ENCODE results near the gene SYCE1. TPM values are rescaled to one million over a fixed set of nuclear protein-coding genes. Genes with fewer than 3 reads are reported as not detected.

Gene SYCE1
- total RNA-seq, 6 experiments from 2014 or later: 0.37 to 4.1 (median 2.2) TPM; not detected in 1

DNA sequence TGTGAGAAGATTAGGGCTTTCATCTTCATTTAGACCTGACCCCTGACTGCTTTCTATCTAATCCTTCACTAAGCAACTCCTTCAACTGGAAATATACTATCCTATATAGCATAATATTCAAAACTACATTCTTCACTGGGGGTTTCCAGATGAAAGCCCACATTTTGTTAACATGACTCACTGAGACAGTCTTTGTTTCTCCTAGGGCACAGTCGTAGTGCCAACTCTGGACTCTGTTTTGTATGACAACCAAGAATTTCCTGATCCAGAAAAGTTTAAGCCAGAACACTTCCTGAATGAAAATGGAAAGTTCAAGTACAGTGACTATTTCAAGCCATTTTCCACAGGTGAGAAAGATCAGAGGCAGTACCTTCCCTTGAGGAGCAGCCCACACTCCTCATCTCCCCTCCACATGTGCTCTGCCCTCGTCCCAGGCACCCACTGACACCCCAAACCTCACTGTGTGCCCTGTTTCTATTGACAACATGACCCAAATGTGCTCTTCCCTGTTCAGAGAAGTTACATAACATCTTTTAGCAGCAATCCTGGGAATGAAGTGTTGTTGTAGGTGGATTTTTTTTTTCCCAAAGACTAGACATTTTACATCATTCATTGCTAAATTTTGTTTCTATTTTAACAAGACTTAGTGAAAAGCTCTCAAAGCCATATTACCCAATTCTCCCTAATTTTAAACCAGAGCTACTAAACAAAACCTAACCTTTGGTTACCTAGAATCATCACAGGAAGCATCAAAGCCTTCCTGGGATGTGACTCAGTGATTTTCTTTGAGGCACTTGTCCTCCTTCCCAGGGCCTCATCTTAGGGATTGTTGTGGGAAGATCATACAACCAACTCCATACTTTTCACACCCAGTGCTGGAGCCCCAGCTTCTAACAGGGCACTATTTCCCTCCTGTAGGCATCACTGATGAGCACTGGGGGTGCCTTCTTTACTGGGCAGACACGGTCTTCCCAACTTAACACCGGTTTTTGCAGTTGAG, 27.5 kb downstream of the SYCE1 start:
- H3K9me3 ChIP-seq: no peaks in the 10 kb centered on the region
- ATAC-seq: no peak
- no peaks in the 10 kb centered on the region for H3K4me1 ChIP-seq
- TF ChIP-seq POLR2A (IDR thresholded peaks at IDR 0.05): peak; percentile 27
- TF ChIP-seq, protein P1, sequence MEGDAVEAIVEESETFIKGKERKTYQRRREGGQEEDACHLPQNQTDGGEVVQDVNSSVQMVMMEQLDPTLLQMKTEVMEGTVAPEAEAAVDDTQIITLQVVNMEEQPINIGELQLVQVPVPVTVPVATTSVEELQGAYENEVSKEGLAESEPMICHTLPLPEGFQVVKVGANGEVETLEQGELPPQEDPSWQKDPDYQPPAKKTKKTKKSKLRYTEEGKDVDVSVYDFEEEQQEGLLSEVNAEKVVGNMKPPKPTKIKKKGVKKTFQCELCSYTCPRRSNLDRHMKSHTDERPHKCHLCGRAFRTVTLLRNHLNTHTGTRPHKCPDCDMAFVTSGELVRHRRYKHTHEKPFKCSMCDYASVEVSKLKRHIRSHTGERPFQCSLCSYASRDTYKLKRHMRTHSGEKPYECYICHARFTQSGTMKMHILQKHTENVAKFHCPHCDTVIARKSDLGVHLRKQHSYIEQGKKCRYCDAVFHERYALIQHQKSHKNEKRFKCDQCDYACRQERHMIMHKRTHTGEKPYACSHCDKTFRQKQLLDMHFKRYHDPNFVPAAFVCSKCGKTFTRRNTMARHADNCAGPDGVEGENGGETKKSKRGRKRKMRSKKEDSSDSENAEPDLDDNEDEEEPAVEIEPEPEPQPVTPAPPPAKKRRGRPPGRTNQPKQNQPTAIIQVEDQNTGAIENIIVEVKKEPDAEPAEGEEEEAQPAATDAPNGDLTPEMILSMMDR (IDR thresholded peaks at IDR 0.05): no peak
- no peak for DNase-seq
- 78% methylated on average over 3 of the region's 4 CpGs for WGBS (ENCODE audit: insufficient coverage, low coverage, low lambda C conversion rate, missing lambda C conversion rate)
- H3K27ac ChIP-seq: peak overlapping the region in 1 of 3 donors; percentile 14
- H3K36me3 ChIP-seq: peaks cover 0 to 63% (median 22%) of the 10 kb centered on the region in 4 donors
- no peak overlapping the region for H3K4me3 ChIP-seq
- no peaks in the 10 kb centered on the region for H3K27me3 ChIP-seq
- intact Hi-C loops (cut with DNase I): no loop called here

DNA sequence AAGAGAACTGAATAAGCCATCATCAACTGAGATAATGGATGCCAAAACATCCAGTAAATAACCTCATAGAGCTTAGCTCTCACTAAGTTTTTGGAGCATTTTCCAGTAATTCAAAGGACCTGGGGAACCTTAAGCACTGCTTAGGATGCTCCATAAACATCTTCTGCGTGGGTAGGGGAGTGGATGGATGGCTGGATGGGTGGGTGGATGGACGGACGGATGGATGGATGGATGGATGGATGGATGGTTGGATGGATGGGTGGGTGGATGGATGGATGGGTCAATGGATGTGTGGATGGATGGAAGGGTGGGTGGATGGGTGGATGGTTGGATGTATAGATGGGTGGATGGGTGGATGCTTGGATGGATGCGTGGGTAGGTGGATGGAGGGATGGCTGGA, 29.2 kb downstream of the SYCE1 start:
- TF ChIP-seq POLR2A (IDR thresholded peaks at IDR 0.05): no peak
- TF ChIP-seq, protein P1 (IDR thresholded peaks at IDR 0.05): no peak
- H3K9me3 ChIP-seq: no peaks in the 10 kb centered on the region

DNA sequence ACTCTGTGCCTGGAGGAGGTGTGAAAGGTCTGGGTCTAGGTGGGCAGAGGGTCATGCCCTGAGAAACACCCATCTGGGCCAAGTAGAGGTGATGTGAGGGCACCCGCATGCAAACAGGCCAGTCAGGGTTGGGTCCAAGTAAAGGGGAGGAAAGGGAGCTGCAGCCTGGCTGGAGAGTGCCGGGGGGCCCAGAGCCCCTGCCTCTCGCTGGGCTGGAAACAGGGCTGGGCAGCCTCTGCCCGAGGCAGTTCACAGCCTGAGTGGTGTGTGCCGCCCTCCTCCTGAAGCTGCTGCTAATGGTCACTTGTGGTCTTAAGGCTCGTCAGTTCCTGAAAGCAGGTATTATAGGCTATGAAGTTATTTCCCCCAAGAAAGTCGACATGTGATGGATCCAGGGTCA, 31.0 kb downstream of the SYCE1 start:
- ATAC-seq: peak in 3 of 4 donors; percentile 7 to 34 (median 18)
- 67% methylated on average over 1 of the region's 7 CpGs for WGBS (ENCODE audit: insufficient coverage, low coverage, low lambda C conversion rate, missing lambda C conversion rate)
- Histone ChIP-seq H3K27me3 (no peaks in the 10 kb centered on the region), H3K4me3 (no peak overlapping the region), H3K27ac (no peak overlapping the region), H3K36me3 (peaks cover 0 to 93% (median 35%) of the 10 kb centered on the region in 4 donors), H3K4me1 (peaks cover 0 to 9% (median 0%) of the 10 kb centered on the region in 4 donors), H3K9me3 (no peaks in the 10 kb centered on the region)
- intact Hi-C loops (cut with DNase I): no loop called here
- TF ChIP-seq, protein P1 (IDR thresholded peaks at IDR 0.05): no peak
- TF ChIP-seq POLR2A (IDR thresholded peaks at IDR 0.05): no peak
- no peak for DNase-seq

More for the DNA sequence above, 29.2 kb downstream of the SYCE1 start:
- peaks cover 0 to 80% (median 31%) of the 10 kb centered on the region in 4 donors for H3K36me3 ChIP-seq
- intact Hi-C loops (cut with DNase I): no loop called here
- peak in 2 of 4 donors; percentile 0 for ATAC-seq
- WGBS (ENCODE audit: insufficient coverage, low coverage, low lambda C conversion rate, missing lambda C conversion rate): 36% methylated on average over 4 of the region's 4 CpGs
- H3K4me3 ChIP-seq: no peak overlapping the region
- H3K4me1 ChIP-seq: no peaks in the 10 kb centered on the region
- H3K27ac ChIP-seq: no peak overlapping the region
- no peaks in the 10 kb centered on the region for H3K27me3 ChIP-seq
- DNase-seq: no peak

DNA sequence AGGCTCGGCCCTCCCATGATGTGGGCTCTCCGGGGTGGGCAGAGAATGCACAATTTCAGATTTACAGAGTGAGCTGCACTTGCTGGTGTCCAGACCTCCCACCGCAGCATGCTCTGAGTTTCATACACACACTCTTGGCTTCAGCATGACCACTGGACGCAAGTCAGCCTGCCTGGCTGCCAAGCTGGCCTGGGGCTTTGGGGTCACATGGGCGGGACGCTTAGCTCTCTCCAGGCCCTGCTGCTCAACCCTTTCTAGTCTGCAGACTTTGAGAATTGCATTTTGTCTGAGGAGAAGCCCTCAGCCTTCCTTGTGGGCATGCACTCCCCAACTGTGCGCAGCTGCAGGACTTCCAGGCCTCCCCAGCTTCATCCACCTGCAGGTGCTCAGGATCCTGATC, 32.5 kb downstream of the SYCE1 start:
- H3K27me3 ChIP-seq: no peaks in the 10 kb centered on the region
- peaks cover 0 to 9% (median 0%) of the 10 kb centered on the region in 4 donors for H3K4me1 ChIP-seq
- 60% methylated on average over 3 of the region's 7 CpGs for WGBS (ENCODE audit: insufficient coverage, low coverage, low lambda C conversion rate, missing lambda C conversion rate)
- H3K36me3 ChIP-seq: peaks cover 0 to 93% (median 36%) of the 10 kb centered on the region in 4 donors
- H3K9me3 ChIP-seq: no peaks in the 10 kb centered on the region
- no peak overlapping the region for H3K27ac ChIP-seq
- TF ChIP-seq POLR2A (IDR thresholded peaks at IDR 0.05): no peak
- TF ChIP-seq, protein P1 (IDR thresholded peaks at IDR 0.05): no peak
- ATAC-seq (peak in 2 of 4 donors; percentile 12 to 34), DNase-seq (no peak)
- H3K4me3 ChIP-seq: no peak overlapping the region
- intact Hi-C loops (cut with DNase I): no loop called here
